HG03175 (cell line): Measurements from ENCODE around the gene GTPBP8.

Experiments used
- ATAC-seq: cut with Tn5 transposase; IDR thresholded peaks from one replicate; pipeline ENCODE4 v1.9.1; 2021; ENCODE audit warnings: mild to moderate bottlenecking, moderate library complexity; ENCODE audit not compliant: unreplicated experiment

Gene GTPBP8

GRCh38 chr3:112990672-112991602, at the start of gene GTPBP8:
GTPBP8 (plus strand) TSS chr3:112990984; CDS start chr3:112991000, 16 bp downstream.
- peak; percentile 96 for ATAC-seq

GRCh38 chr3:112948346-112948838, 42.4 kb upstream of the GTPBP8 start:
- no peak for ATAC-seq

GRCh38 chr3:112956351-112956750, 34.4 kb upstream of the GTPBP8 start:
- no peak for ATAC-seq

GRCh38 chr3:112958811-112959560, 31.8 kb upstream of the GTPBP8 start:
- no peak for ATAC-seq

GRCh38 chr3:112963683-112964082, 27.1 kb upstream of the GTPBP8 start:
- ATAC-seq = no peak

- ATAC-seq = no peak
Observed at GRCh38 chr3:112965656-112966055, 25.1 kb upstream of the GTPBP8 start.

GRCh38 chr3:112966633-112967032, 24.2 kb upstream of the GTPBP8 start:
- no peak for ATAC-seq

GRCh38 chr3:112967425-112967824, 23.4 kb upstream of the GTPBP8 start:
- ATAC-seq = no peak

- ATAC-seq = no peak
Observed at GRCh38 chr3:112967828-112968227, 23.0 kb upstream of the GTPBP8 start.

GRCh38 chr3:112972158-112972557, 18.6 kb upstream of the GTPBP8 start:
- no peak for ATAC-seq

- ATAC-seq = peak; percentile 78
Observed at GRCh38 chr3:112973325-112974177, 17.2 kb upstream of the GTPBP8 start.

GRCh38 chr3:112974178-112974517, 16.6 kb upstream of the GTPBP8 start:
- ATAC-seq = peak; percentile 17

GRCh38 chr3:112974894-112975293, 15.9 kb upstream of the GTPBP8 start, which contains the start of gene CD200R1:
CD200R1 (minus strand) TSS chr3:112975103; CDS start chr3:112974857, 246 bp downstream.
- no peak for ATAC-seq

GRCh38 chr3:112976001-112976400, 14.8 kb upstream of the GTPBP8 start:
- no peak for ATAC-seq

GRCh38 chr3:112976953-112977352, 13.8 kb upstream of the GTPBP8 start:
- ATAC-seq = no peak

GRCh38 chr3:112979244-112979832, 11.4 kb upstream of the GTPBP8 start:
- ATAC-seq = no peak

- ATAC-seq = no peak
Observed at GRCh38 chr3:112980080-112980479, 10.7 kb upstream of the GTPBP8 start.

- no peak for ATAC-seq
Observed at GRCh38 chr3:112982710-112983109, 8.1 kb upstream of the GTPBP8 start.

GRCh38 chr3:112984485-112984884, 6.3 kb upstream of the GTPBP8 start:
- no peak for ATAC-seq

GRCh38 chr3:112987710-112988334, 3.0 kb upstream of the GTPBP8 start:
- ATAC-seq = no peak
